Epithelial cell of esophagus (primary cell): ENCODE measurements around the gene PDIA2.

Source experiments
- DNase-seq: peaks from one replicate; pipeline ENCODE4 v3.0.0; 2010; ENCODE audit warnings: low read depth
- H3K4me3 ChIP-seq: 2 replicates; pipeline ENCODE4 v1.5.1; 2011; ENCODE audit warnings: mild to moderate bottlenecking, low read length, control low read depth
- CTCF ChIP-seq: IDR thresholded peaks from 2 replicates; pipeline ENCODE4 v1.5.1; 2011; ENCODE audit warnings: low read depth, mild to moderate bottlenecking, low read length, control low read depth, inconsistent platforms; ENCODE audit not compliant: insufficient read depth; ENCODE audit errors: missing control alignments

PDIA2 gene

GRCh38 chr16:287981-288920 lies 5.3 kb downstream of the PDIA2 start:
- H3K4me3 ChIP-seq, result no peak overlapping the region
- DNase-seq, result no peak
- TF ChIP-seq CTCF, result no peak

GRCh38 chr16:289395-289997 lies 6.5 kb downstream of the PDIA2 start:
- no peak overlapping the region for H3K4me3 ChIP-seq
- TF ChIP-seq CTCF, result no peak
- DNase-seq, result no peak

- DNase-seq, result no peak
- no peak overlapping the region for H3K4me3 ChIP-seq
- no peak for TF ChIP-seq CTCF
Observed at GRCh38 chr16:290015-290680, 7.2 kb downstream of the PDIA2 start.

DNA sequence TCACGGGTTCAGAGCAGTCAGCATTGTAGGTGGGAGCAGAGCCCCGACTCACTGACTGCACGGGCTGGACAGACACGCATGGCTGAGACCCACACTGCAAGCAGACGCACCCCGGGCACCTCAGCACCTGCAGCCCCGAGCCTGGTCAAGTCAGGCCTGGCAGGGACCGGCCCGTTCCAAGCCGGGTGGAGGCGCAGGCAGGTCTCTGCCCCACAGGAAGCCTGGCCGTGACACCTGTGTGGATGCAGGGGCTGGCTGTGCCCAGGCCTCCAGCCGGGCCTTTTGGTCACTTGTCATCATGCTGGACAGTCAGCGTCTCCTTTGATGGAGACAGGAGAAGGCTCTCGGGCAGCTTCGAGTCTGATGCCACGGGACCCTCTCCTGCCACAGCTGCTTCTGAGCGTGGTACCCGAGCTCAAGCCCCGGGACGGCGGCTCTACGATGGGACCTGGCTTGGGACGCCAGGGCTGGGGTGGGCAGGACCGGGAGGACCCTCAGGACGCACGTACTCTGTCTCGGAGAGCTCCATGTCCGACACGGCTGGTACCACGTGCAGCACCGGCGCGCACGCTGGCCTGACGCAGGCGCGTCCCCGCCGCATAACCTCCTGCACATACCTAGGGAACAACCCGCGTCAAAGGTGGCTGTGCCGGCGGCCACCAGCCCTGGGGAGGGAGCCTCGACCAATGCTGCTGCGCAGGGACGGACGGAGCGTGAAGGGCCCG lies 7.9 kb downstream of the PDIA2 start:
- no peak for DNase-seq
- H3K4me3 ChIP-seq, result no peak overlapping the region
- TF ChIP-seq CTCF, result no peak

GRCh38 chr16:291539-291938 lies 8.6 kb downstream of the PDIA2 start:
- TF ChIP-seq CTCF, result no peak
- H3K4me3 ChIP-seq, result no peak overlapping the region
- no peak for DNase-seq

GRCh38 chr16:293043-293775 lies 10.2 kb downstream of the PDIA2 start:
- no peak for TF ChIP-seq CTCF
- H3K4me3 ChIP-seq, result no peak overlapping the region
- no peak for DNase-seq
